ENCODE measurements around the gene GSDME.

Gene GSDME

DNA sequence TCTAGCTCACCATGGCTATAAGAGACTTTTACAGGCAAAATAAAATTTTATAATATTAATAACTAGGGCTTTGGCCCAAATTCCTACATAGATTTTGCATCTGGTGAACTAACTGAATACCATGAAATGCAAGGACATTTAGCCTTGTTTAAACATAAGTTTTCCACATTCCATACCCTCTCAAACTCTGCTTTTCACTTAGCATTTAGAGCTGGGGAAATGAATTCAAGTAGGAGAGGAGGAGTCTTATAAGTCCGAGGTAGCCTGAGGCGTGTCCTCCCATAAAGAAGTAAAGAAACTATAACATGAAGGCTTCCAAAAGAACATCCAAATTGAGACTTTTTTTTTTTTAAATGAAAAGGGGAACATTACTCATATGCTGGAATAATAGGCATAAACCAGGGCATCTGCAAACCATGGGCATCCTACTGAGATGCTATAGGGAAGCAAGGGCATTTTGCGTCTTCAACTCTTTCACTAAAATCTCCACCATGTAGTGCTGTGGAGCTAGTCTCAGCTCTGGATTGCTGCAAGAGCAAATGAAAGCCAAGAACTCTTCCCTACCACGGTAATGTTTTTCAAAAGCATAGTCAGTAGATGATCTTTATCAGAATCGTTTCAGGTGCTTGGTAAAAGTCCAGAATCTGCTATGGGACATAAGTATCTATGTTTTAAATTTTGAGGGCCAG lies 104.9 kb downstream of the GSDME start:
- Histone ChIP-seq H3K36me3 (ENCODE audit: control insufficient read depth in 2 of 2, insufficient read depth in 2 of 2, low read length in 2 of 2) (no peaks in the 10 kb centered on the region), H3K9me3 (ENCODE audit: control insufficient read depth in 2 of 2, low read length in 2 of 2) (no peaks in the 10 kb centered on the region), H3K27ac (ENCODE audit: low read depth in 2 of 2, low read length in 2 of 2) (no peak overlapping the region), H3K27me3 (ENCODE audit: control insufficient read depth in 2 of 2, insufficient read depth in 2 of 2, low read length in 2 of 2) (no peaks in the 10 kb centered on the region), H3K9ac (ENCODE audit: low read depth in 1 of 2, low read length in 2 of 2) (no peak overlapping the region), H3K4me3 (ENCODE audit: low read length in 2 of 2) (no peak overlapping the region), H3K4me1 (ENCODE audit: control insufficient read depth in 2 of 2, insufficient read depth in 2 of 2, low read length in 2 of 2) (no peaks in the 10 kb centered on the region)

Data from mucosa of rectum (tissue), 2 donors.